Vagina (tissue), 2 donors: ENCODE data around the gene FOXE3. TPM values are rescaled to one million over a fixed set of nuclear protein-coding genes. Genes with fewer than 3 reads are reported as not detected.

Source experiments
- DNase-seq, 2 donors: peaks; one replicate each; pipeline ENCODE4 v3.0.0-alpha.2; 2017; ENCODE audit errors: extremely low spot score in 2 of 2
- H3K27ac ChIP-seq: fragments of 200-600 bp; sonication (generic); one replicate; pipeline ENCODE4 v1.5.1; 2019
- H3K27me3 ChIP-seq: fragments of 200-600 bp; sonication (generic); one replicate; pipeline ENCODE4 v1.5.1; 2019
- H3K36me3 ChIP-seq, 2 donors: fragments of 200-600 bp; sonication (generic); one replicate each; pipeline ENCODE4 v1.5.1; 2017 to 2019
- H3K4me1 ChIP-seq: fragments of 200-600 bp; sonication (generic); one replicate; pipeline ENCODE4 v1.5.1; 2019
- H3K4me3 ChIP-seq, 2 donors: fragments of 200-600 bp; sonication (generic); 1 replicate in 1 of 2; 2 replicates in 1 of 2; pipeline ENCODE4 v1.5.1; 2016 to 2019
- H3K9me3 ChIP-seq: fragments of 200-600 bp; sonication (generic); one replicate; pipeline ENCODE4 v1.5.1; 2019
- CTCF ChIP-seq, 3 experiments: fragments of 450-650 bp in 2 of 3; fragments of 200-600 bp in 1 of 3; sonication (generic) in 1 of 3; IDR thresholded peaks; one replicate each; pipeline ENCODE4 v1.5.1; 2017 to 2019; ENCODE audit warnings: antibody characterized with exemption in 3 of 3, mild to moderate bottlenecking in 2 of 3, moderate library complexity in 2 of 3
- POLR2A ChIP-seq, 2 donors: fragments of 450-650 bp; IDR thresholded peaks; one replicate each; pipeline ENCODE4 v1.6.1; 2017; ENCODE audit warnings: antibody characterized with exemption in 2 of 2, mild to moderate bottlenecking in 2 of 2, moderate library complexity in 2 of 2
- POLR2AphosphoS5 ChIP-seq, 2 donors: sonication (generic); formaldehyde crosslinking; IDR thresholded peaks; one replicate each; pipeline ENCODE4 v1.9.0; 2017; ENCODE audit warnings: antibody characterized with exemption in 2 of 2, mild to moderate bottlenecking in 2 of 2, low read depth in 1 of 2; ENCODE audit not compliant: insufficient read depth in 1 of 2
- intact Hi-C: fragments of 100-400 bp; cut with DNase I; formaldehyde crosslinking; loops from one replicate; pipeline ENCODE4 v1.15.1; 2023
- total RNA-seq: library from RNA; depleted of rRNA; stranded (reverse); fragments of >200 nt; gene quantifications from one replicate; pipeline ENCODE4 v1.2.3, GENCODE V29; 2016

FOXE3 gene
- total RNA-seq, 1 donor from 2014 or later: not detected

- Histone ChIP-seq H3K27ac (no peak overlapping the region), H3K4me3 (no peak overlapping the region), H3K4me1 (no peaks in the 10 kb centered on the region), H3K36me3 (no peaks in the 10 kb centered on the region), H3K27me3 (no peaks in the 10 kb centered on the region), H3K9me3 (no peaks in the 10 kb centered on the region)
- intact Hi-C loops: no loop called here
- DNase-seq: no peak
- TF ChIP-seq POLR2AphosphoS5 (IDR thresholded peaks at IDR 0.05; ENCODE audit: insufficient read depth in 1 of 2, low read depth in 1 of 2) (no peak), CTCF (IDR thresholded peaks at IDR 0.05) (no peak), POLR2A (IDR thresholded peaks at IDR 0.05) (no peak)
These were observed 13.5 kb upstream of the FOXE3 start for GRCh38 chr1:47402591-47402990.

GRCh38 chr1:47403321-47403910, 12.7 kb upstream of the FOXE3 start:
- Histone ChIP-seq H3K27ac (no peak overlapping the region), H3K9me3 (no peaks in the 10 kb centered on the region), H3K4me3 (no peak overlapping the region), H3K36me3 (no peaks in the 10 kb centered on the region), H3K4me1 (no peaks in the 10 kb centered on the region), H3K27me3 (no peaks in the 10 kb centered on the region)
- intact Hi-C loops: no loop called here
- no peak for DNase-seq
- TF ChIP-seq POLR2AphosphoS5 (IDR thresholded peaks at IDR 0.05; ENCODE audit: insufficient read depth in 1 of 2, low read depth in 1 of 2): no peak
- TF ChIP-seq POLR2A (IDR thresholded peaks at IDR 0.05): no peak
- no peak for TF ChIP-seq CTCF (IDR thresholded peaks at IDR 0.05)

DNA sequence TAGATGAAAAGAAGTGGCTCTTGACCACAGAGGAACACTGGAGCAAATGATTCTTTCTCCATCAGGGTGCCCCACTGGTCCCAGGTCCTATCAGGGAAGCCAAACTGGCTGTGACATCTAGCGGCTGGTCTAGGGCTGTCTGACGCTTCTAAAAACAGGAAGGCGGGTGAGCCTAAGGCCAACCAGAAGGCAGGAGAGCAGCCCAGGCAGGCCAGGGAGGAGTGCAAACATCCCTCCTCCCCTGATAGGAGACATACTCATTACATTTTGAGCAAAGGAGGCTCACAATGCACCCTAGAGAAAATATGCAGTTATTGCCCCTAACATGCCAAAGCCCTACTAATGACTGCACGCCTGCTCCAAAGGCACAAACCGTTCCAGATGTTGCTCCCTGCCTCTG, 10.4 kb upstream of the FOXE3 start:
- Histone ChIP-seq H3K36me3 (no peaks in the 10 kb centered on the region), H3K27ac (no peak overlapping the region), H3K4me1 (no peaks in the 10 kb centered on the region), H3K9me3 (no peaks in the 10 kb centered on the region), H3K4me3 (no peak overlapping the region), H3K27me3 (no peaks in the 10 kb centered on the region)
- no peak for DNase-seq
- TF ChIP-seq CTCF (IDR thresholded peaks at IDR 0.05) (no peak), POLR2AphosphoS5 (IDR thresholded peaks at IDR 0.05; ENCODE audit: insufficient read depth in 1 of 2, low read depth in 1 of 2) (no peak), POLR2A (IDR thresholded peaks at IDR 0.05) (no peak)
- intact Hi-C loops: no loop called here

GRCh38 chr1:47406966-47407365, 9.1 kb upstream of the FOXE3 start:
- intact Hi-C loops: no loop called here
- Histone ChIP-seq H3K4me3 (no peak overlapping the region), H3K36me3 (no peaks in the 10 kb centered on the region), H3K9me3 (no peaks in the 10 kb centered on the region), H3K27ac (no peak overlapping the region), H3K4me1 (no peaks in the 10 kb centered on the region), H3K27me3 (no peaks in the 10 kb centered on the region)
- TF ChIP-seq POLR2A (IDR thresholded peaks at IDR 0.05) (no peak), POLR2AphosphoS5 (IDR thresholded peaks at IDR 0.05; ENCODE audit: insufficient read depth in 1 of 2, low read depth in 1 of 2) (no peak), CTCF (IDR thresholded peaks at IDR 0.05) (no peak)
- no peak for DNase-seq

DNA sequence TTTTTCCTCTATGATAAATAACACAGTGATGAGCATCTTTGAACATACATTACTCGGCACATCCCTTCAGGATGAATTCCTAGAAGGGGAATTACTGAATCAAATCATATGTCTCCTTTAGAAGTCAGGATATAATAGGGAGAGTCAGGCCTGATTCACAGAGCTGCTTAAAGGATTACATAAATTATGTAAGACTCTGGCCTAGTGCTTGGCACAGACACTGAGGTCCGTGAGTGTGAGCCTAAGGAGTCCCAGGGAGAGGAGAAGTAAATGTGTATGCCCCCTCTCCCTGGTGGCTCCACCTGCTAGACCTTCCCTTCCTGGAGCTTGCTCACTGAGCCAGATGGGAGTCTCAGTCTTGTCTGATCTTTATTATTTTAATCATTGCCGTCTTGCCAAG, 8.6 kb upstream of the FOXE3 start:
- Histone ChIP-seq H3K36me3 (no peaks in the 10 kb centered on the region), H3K9me3 (no peaks in the 10 kb centered on the region), H3K27ac (no peak overlapping the region), H3K4me3 (no peak overlapping the region), H3K4me1 (no peaks in the 10 kb centered on the region), H3K27me3 (no peaks in the 10 kb centered on the region)
- intact Hi-C loops: no loop called here
- TF ChIP-seq POLR2AphosphoS5 (IDR thresholded peaks at IDR 0.05; ENCODE audit: insufficient read depth in 1 of 2, low read depth in 1 of 2): no peak
- TF ChIP-seq CTCF (IDR thresholded peaks at IDR 0.05): no peak
- TF ChIP-seq POLR2A (IDR thresholded peaks at IDR 0.05): no peak
- DNase-seq: no peak
